ENCODE results near the gene WDFY2.

- TF ChIP-seq EZH2 (IDR thresholded peaks at IDR 0.05; ENCODE audit: insufficient read depth, poor library complexity, severe bottlenecking) (no peak), EZH2phosphoT487 (IDR thresholded peaks at IDR 0.05; ENCODE audit: insufficient read depth, low read depth) (no peak)
Measured at GRCh38 chr13:51613535-51613934, 29.3 kb downstream of the WDFY2 start.

Measured in GM23248 (cell line).